ENCODE measurements around the gene SMG6.

The SMG6 gene

GRCh38 chr17:2076087-2076984 is 227.2 kb downstream of the SMG6 start:
- DNase-seq (ENCODE audit: low read depth in 2 of 2), result no peak

DNA sequence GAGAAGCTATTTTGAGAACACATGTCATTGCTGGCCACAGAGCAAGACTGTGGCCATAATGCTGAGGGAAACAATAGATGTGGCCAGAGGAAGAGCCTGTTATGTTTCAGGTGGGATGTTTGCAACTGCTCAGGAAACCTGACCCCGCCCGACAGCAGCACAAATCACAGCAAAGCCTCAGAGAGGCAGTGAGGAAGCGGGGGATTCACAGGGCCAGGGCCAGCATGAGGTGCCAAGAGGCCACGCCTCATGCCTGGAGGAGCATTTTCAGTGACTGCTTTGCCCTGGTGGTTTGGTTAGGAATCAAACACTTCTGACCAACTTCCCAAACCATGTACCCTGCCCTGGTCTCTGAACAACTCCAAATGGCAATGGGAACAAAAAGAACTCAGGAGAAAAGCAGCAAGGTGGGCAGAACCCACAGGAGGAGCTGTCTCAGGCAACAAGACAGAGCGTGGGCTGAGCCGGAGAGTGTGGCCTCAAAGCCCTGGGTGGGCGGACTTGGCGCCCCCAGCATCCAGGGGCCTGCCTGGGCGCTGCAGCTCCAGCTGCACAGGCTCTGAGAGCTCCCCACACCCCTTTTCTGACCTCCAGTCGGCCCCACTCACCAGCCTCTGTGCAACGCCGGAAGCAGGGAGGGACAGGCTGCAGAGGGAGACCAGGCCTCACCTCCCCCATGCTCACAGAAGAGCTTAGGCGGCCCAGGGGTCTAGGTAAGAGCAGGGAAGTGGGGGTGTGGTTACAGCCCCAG is 228.1 kb downstream of the SMG6 start:
- no peak for DNase-seq (ENCODE audit: low read depth in 2 of 2)

DNA sequence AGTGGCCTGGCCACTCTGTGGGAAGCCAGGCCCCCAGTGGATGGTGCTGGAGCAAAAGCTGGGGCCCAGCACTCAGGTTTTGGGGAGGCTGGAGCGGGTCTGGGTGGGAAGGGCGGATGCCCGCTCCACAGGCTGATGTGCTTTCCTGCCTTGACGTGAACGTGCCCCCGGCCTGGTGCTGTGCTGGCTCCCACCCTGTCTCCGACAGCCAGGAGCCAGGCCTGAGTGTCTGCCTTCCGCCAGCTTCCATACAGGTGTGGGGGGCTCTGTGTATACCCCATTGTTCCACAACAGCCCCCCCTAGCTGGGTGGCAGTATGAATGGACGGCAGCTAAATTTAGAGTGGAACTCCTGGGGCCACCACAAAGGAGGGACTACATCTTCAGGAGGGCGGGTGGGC is 228.7 kb downstream of the SMG6 start:
- DNase-seq (ENCODE audit: low read depth in 2 of 2), result no peak

DNA sequence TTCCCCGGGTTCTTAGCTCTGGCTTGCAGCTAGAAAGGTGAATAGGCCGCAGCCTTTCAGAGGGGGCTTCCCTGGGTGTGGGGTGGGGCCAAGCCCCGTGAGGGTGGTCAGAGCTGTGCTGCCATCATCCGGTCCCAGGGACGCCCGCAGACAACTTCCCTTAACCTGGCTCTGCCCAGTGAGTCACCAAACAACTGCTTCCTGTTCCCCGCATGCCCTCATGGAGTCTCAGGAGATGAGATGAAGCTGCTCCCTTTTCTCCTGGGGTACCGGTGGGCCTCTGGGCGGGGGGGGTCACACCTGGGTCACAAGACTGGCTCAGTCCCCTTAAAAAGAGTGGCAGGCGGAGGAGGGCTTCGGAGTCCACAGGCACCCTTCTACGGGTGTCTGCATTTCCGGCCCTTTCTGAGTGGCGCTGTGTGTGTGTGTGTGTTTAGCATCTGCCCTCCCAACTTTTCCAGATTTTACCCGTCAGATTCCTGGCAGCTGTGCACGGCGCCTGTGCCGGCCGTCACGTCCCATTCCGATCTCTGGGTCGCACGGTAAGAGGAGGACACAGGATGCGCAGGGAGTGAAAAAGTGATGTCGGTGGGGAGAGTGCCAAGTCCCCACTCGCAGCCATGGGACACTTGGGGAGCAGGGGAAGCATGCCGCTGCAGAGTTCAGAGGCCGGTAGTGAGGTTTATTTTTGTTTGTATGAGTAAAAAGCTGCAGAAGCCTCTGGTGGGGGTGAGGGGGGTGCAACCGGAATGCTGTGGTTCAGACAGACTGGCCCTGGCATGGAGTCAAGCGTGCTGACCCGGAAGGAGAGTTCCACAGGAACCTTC is 231.9 kb downstream of the SMG6 start:
- DNase-seq (ENCODE audit: low read depth in 2 of 2), result no peak

- DNase-seq (ENCODE audit: low read depth in 2 of 2), result no peak
Measured at GRCh38 chr17:2071024-2071385, 232.6 kb downstream of the SMG6 start.

DNA sequence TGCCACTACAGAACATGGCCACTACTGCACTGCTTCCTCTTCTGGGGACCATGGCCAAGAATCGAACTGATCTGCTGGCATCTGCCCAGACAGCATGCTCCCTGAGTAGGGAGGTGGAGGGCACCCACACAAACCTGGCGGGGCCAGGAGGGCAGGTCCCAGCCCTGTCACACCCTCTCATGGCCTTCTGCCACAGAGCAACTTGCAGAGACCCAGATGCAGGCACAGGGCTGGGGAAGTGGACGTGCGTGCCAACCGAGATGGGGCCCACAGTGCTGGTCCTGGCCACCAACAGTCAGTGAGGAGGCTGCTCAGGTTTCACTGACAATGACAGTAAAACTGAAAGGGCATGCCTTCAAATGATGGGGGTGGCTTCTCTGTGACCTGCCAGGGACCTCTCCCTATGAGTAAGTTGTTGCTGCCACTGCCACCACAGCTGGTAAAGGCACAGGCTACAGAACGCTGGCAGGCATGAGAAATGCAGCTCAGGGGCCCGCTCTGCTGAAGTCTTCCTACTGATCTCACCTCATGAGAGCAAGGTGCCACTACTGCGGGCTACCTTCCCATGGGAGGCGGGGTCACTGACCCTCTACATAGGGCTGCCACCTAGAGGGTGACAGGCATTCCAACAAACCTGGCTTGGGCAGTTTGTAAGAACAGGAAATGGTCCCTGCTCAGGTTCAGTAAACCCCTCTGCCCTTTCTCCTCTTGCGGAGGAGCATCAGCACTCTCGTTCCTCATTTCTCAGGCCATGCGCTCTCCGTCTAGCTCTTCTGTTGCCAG is 233.2 kb downstream of the SMG6 start:
- DNase-seq (ENCODE audit: low read depth in 2 of 2), result no peak

- no peak for DNase-seq (ENCODE audit: low read depth in 2 of 2)
Measured at GRCh38 chr17:2068519-2069051, 235.0 kb downstream of the SMG6 start.

- no peak for DNase-seq (ENCODE audit: low read depth in 2 of 2)
Measured at GRCh38 chr17:2068031-2068518, 235.5 kb downstream of the SMG6 start.

DNA sequence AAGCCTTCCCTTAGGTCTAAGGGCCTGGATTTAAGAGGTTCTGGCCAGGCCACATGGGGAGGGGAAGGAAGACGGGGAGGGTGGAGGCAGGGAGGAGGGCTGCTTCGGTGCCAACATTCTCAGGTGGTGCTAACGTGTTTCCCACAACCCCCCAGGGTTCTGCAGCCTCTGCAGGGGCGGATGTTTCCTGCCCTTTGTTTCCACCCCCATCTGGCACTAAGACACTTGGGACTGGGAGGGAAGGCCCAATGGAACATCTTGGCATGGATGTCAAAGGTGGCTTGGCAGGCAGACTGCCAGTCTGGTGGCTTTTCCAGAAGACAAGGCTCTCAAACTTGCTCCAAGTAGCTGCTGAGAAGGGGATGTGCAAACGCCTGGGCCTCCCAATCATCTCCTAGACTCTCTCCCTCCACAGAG is 236.0 kb downstream of the SMG6 start:
- no peak for DNase-seq (ENCODE audit: low read depth in 2 of 2)

DNA sequence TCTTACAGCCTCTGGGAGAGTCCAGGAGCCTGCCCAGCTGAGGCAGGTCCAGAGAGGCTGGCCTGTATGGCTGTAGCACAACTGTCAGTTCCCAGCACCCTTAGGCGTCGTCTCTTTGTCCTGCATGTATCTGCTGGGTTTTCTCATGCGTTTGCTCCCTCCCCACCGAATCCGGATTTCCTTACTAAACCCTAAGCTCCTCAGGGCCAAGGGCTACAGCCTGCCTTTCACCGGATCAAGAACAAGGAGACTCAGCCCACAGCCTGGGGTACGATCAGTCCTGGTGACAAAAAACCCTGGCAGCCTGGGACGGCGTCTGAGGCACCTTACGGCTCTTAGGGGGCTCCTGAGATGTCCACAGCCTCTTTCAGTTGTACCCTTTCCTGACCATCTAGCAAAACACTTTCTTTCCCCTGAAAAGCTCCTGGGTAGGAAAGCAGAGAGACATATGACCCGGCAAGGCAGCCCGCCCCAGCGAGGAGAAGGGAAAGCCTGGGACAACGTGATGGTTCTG is 236.5 kb downstream of the SMG6 start:
- DNase-seq (ENCODE audit: low read depth in 2 of 2), result no peak

- no peak for DNase-seq (ENCODE audit: low read depth in 2 of 2)
Measured at GRCh38 chr17:2065949-2066400, 237.6 kb downstream of the SMG6 start.

DNA sequence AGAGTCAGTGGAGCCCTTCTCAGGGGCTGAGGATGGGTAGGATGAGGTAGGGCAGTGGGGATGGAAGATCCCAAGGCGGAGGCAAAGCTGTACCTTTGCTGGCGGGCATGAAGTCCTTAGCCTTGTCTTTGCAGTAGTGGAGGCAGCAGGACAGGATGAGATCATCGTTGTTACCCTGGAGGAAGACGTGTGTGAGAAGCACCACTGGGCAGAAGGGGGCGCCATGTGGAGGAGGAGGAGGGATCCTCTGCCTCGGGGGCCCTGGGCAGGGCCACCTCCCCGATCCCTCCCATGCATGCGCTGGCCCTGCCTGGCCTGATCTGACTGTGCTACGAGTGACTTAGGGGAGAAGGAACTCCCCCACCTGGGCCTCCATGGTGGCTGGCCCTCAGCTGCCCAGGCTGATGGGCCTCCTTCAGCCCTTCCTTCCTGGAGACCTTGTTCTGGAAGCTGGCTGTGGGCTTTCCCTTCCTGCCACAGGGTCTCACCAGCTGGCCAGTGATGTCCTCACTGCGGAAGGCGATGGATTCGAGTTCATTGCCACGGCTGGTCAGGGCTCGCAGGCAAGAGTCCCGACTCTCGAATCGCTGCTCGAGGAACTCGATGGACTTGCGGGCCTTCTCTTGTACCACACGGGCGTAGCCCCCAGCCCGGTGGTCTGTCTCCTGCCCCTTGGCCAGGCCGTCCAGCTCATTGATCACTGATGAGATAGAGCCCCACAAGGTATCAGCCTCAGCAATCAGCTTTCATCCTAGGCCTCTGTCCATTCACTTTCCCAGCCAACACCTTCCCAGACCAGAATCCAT is 238.4 kb downstream of the SMG6 start:
- DNase-seq (ENCODE audit: low read depth in 2 of 2), result no peak

DNA sequence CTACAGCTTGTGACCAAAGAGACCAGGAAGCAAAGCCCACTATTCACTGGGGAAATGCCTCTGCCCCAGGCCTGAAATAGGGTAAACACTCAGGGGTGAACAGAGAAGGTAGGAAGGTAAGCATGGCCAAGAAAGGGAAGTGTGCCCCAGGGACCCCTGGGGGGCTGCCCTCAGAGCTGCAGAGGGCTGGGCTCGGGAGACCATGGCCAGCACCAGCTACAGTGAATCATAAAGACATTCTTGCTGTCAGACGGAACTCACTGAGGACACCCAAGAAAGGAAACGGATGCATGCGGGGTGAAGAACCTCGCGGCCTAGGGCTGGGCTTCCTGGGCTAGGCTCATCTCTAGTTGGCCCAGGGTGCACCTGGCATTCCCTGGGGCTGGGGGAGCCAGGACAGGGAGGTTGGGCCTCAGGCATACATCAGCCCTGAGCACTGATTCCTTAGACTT is 239.0 kb downstream of the SMG6 start:
- DNase-seq (ENCODE audit: low read depth in 2 of 2), result no peak

DNA sequence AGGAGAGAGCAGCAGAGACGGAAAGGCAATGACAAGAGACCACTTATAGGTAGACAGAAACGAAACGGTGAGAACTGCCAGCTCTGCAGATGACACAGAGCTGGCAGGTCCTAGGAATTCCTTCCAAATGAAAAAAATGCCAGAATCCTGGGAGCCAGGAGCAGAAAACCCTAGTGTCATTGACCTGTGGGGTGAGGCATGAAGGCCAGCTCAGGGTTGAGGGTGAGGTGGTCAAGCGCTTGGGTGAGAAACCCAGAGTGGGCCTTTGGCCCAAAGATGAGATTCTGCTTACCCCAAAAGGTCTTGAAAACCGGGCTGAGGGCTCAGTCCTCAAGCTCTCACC is 239.5 kb downstream of the SMG6 start:
- no peak for DNase-seq (ENCODE audit: low read depth in 2 of 2)

GRCh38 chr17:2063261-2064146 is 240.1 kb downstream of the SMG6 start:
- no peak for DNase-seq (ENCODE audit: low read depth in 2 of 2)

GRCh38 chr17:2062571-2063183 is 240.9 kb downstream of the SMG6 start:
- DNase-seq (ENCODE audit: low read depth in 2 of 2), result no peak

DNA sequence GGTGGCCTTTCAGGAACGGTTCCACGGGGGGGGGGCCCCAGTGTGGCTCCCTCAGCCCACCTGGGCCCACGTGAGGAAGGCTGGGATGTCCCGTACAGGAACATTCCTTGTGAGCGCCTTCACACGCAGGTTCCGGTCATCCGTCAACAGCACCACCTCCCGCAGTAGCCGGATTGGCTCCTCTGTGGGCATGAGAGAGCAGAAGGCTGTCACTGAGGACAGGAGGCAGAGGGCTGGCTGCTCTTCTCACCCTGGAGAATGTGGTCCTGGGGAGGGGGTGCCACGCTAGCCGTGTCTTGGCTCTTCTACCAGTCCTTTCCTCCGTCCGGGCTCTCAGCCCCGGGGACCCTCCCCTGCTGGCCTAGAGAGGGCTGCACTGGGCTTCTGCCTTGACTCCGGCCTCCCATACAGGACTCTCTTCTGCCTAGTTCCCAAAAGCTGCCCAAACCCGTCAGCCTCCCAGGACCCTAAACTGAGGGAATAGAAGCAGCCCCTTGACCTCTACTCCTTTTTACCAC is 242.1 kb downstream of the SMG6 start:
- DNase-seq (ENCODE audit: low read depth in 2 of 2), result no peak

Data from fibroblast of skin of left biceps (primary cell).